Measurements from ENCODE around the gene CEP170. TPM values are rescaled to one million over a fixed set of nuclear protein-coding genes. Genes with fewer than 3 reads are reported as not detected.

The CEP170 gene
- total and polyA plus RNA-seq, 10 of the 15 experiments (the other 5 are each of a cell fraction or from before 2014, with no cell fraction given) = 15.0 to 67.3 (median 40.2) TPM

DNA sequence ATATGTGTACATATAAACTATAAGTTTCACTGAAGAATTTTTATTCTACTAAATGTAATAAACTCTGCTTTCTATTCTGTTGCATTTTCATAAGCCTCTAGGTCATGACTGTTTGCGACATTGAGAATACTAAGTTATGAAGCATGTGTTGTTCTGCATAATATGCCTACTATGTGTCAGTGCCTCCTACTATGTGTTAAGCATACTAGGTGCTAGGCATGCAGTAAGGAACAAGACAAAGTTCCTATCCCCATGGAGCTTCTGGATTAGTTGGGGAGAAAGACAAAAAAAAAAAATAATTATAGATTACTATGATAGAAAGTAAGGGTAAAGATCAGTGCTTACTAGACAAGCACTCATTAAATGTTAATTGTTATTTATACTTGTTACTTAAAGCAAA is 2.1 kb upstream of the CEP170 start:
- 96% methylated on average over 1 of the region's 1 CpG for WGBS (ENCODE audit: insufficient coverage, insufficient replicate concordance, low lambda C conversion rate, missing lambda C conversion rate)
- POLR2A ChIA-PET = interaction anchor here (0.6 to 0.9 kb wide), 2 partner anchors 8 to 10 kb away, joined by 3 read pairs; no protein-coding TSS in a partner anchor
- Histone ChIP-seq H3K4me3 (no peak overlapping the region), H3K27me3 (replicated peaks in 1 of 2; ENCODE audit: control insufficient read depth in 2 of 2, insufficient read depth in 2 of 2, low read length in 1 of 2) (no peaks in the 10 kb centered on the region), H4K20me1 (ENCODE audit: control insufficient read depth, insufficient read depth) (no peaks in the 10 kb centered on the region), H3K9me3 (replicated peaks; ENCODE audit: control insufficient read depth, insufficient read depth, low read length) (no peaks in the 10 kb centered on the region), H3K4me1 (ENCODE audit: control insufficient read depth, insufficient read depth, low read length) (peaks cover 5% of the 10 kb centered on the region; the same call in 1 of the 2 replicates), H3K4me2 (ENCODE audit: control insufficient read depth, insufficient read depth) (peak overlapping the region; percentile 73), H3K36me3 (ENCODE audit: control insufficient read depth in 2 of 2, insufficient read depth in 2 of 2, low read length in 1 of 2) (no peaks in the 10 kb centered on the region), H2AFZ (ENCODE audit: control insufficient read depth, low read depth, low read length) (no peak overlapping the region), H3K9ac (ENCODE audit: control insufficient read depth, insufficient read depth, low read length) (no peak overlapping the region), H3K27ac (ENCODE audit: control insufficient read depth, insufficient read depth) (no peak overlapping the region), H3K79me2 (ENCODE audit: control insufficient read depth, insufficient read depth, low read length) (peaks cover 49% of the 10 kb centered on the region)
- no peak for ATAC-seq
- DNase-seq (ENCODE audit: low read depth, low spot score) = no peak
- CTCF ChIA-PET = interaction anchor here (1.8 to 2.0 kb wide), 2 partner anchors 8 to 20 kb away, joined by 5 read pairs; no protein-coding TSS in a partner anchor
- SMC1A ChIA-PET (ENCODE audit: uncharacterized antibody, unreplicated experiment) = interaction anchor here (1.1 to 6.0 kb wide), 4 partner anchors 8 to 70 kb away, joined by 3 to 43 read pairs (median 4); no protein-coding TSS in a partner anchor
- RAD21 ChIA-PET (ENCODE audit: unreplicated experiment) = interaction anchor here (1.0 kb wide), 1 partner anchor 10 kb away, joined by 3 read pairs; no protein-coding TSS in a partner anchor
- TF ChIP-seq HDGF (IDR thresholded peaks at IDR 0.05) (no peak), DPF2 (IDR thresholded peaks at IDR 0.05) (peak; percentile 81)
- FAIRE-seq = no peak
- in situ Hi-C loops (cut with MboI) (no loop called here), intact Hi-C loops (cut with micrococcal nuclease; ENCODE audit: unreplicated experiment) (loop anchor here (5.0 kb wide), 1 partner anchor 1195 kb away; the partner anchor contains the start of gene ADSS2)
- no TSS peak for BruUV-seq (replicated peaks)

DNA sequence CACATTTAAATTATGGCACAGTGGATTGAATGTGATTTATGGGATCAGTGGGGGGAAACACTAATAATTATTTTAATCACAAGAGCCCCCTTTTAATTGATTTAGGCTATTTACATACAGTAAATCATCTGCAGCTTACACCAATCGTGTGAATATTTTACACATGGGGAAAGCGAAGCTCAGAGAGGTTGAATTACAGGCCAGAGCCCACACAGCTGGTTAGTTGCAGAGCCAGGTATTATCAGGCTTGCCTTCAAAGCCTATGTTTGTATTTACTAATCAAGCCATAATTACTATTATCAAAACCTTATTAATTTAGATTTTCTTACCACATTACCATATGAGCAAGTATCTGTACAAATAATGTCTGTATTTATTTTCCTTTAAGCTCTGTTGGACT is 1.5 kb upstream of the CEP170 start:
- H3K9me3 ChIP-seq (replicated peaks; ENCODE audit: control insufficient read depth, insufficient read depth, low read length) = no peaks in the 10 kb centered on the region
- H2AFZ ChIP-seq (ENCODE audit: control insufficient read depth, low read depth, low read length) = peak overlapping the region; percentile 87
- no peaks in the 10 kb centered on the region for H3K27me3 ChIP-seq (replicated peaks in 1 of 2; ENCODE audit: control insufficient read depth in 2 of 2, insufficient read depth in 2 of 2, low read length in 1 of 2)
- H3K27ac ChIP-seq (ENCODE audit: control insufficient read depth, insufficient read depth) = peak overlapping the region; percentile 74
- TF ChIP-seq ZNF24 (IDR thresholded peaks at IDR 0.05) = no peak
- no peak for TF ChIP-seq MEF2B (IDR thresholded peaks at IDR 0.05; ENCODE audit: partially characterized antibody, poor library complexity, severe bottlenecking)
- TF ChIP-seq RB1 (IDR thresholded peaks at IDR 0.05; ENCODE audit: borderline replicate concordance) = no peak
- TF ChIP-seq KAT2A (conservative IDR thresholded peaks at IDR 0.05; ENCODE audit: control insufficient read depth, low read depth, low read length) = no peak
- no peak for TF ChIP-seq NFYB (IDR thresholded peaks at IDR 0.05; ENCODE audit: insufficient read depth, low read depth, low read length)
- ChIA-PET SMC1A (ENCODE audit: uncharacterized antibody, unreplicated experiment) (interaction anchor here (0.8 to 6.0 kb wide), 6 partner anchors 9 to 57 kb away, joined by 3 to 43 read pairs (median 6); no protein-coding TSS in a partner anchor), CTCF (interaction anchor here (1.1 to 2.0 kb wide), 4 partner anchors 8 to 87 kb away, joined by 3 to 7 read pairs (median 5); no protein-coding TSS in a partner anchor), POLR2A (interaction anchor here (0.6 to 3.9 kb wide), 5 partner anchors 9 to 58 kb away, joined by 3 to 30 read pairs (median 3); no protein-coding TSS in a partner anchor), RAD21 (ENCODE audit: unreplicated experiment) (interaction anchor here (1.0 to 1.2 kb wide), 4 partner anchors 10 to 87 kb away, joined by 3 to 6 read pairs (median 4); no protein-coding TSS in a partner anchor)
- no peak for FAIRE-seq
- H3K36me3 ChIP-seq (ENCODE audit: control insufficient read depth in 2 of 2, insufficient read depth in 2 of 2, low read length in 1 of 2) = no peaks in the 10 kb centered on the region
- intact Hi-C loops (cut with micrococcal nuclease; ENCODE audit: unreplicated experiment) = loop anchor here (5.0 kb wide), 1 partner anchor 1196 kb away; the partner anchor contains the start of gene ADSS2
- in situ Hi-C loops (cut with MboI) = no loop called here
- H3K4me1 ChIP-seq (ENCODE audit: control insufficient read depth, insufficient read depth, low read length) = peaks cover 5% of the 10 kb centered on the region; the same call in 1 of the 2 replicates
- peak overlapping the region; percentile 73 for H3K4me2 ChIP-seq (ENCODE audit: control insufficient read depth, insufficient read depth)
- no peak for DNase-seq (ENCODE audit: low read depth, low spot score)
- no peaks in the 10 kb centered on the region for H4K20me1 ChIP-seq (ENCODE audit: control insufficient read depth, insufficient read depth)
- peaks cover 55% of the 10 kb centered on the region for H3K79me2 ChIP-seq (ENCODE audit: control insufficient read depth, insufficient read depth, low read length)
- H3K9ac ChIP-seq (ENCODE audit: control insufficient read depth, insufficient read depth, low read length) = peak overlapping the region; percentile 83
- WGBS (ENCODE audit: insufficient coverage, insufficient replicate concordance, low lambda C conversion rate, missing lambda C conversion rate) = 0% methylated on average over 2 of the region's 2 CpGs
- peak overlapping the region; percentile 74 for H3K4me3 ChIP-seq
- ATAC-seq = no peak
- no TSS peak for BruUV-seq (replicated peaks)
